NCI-H1092 treated with DMSO at 0.1 percent for 48 hours (cell line): ENCODE results near the gene FN1.

Experiments
- DNase-seq: peaks from one replicate; lab custom pipeline; 2025; lab: John Stamatoyannopoulos, UW

The FN1 gene

DNA sequence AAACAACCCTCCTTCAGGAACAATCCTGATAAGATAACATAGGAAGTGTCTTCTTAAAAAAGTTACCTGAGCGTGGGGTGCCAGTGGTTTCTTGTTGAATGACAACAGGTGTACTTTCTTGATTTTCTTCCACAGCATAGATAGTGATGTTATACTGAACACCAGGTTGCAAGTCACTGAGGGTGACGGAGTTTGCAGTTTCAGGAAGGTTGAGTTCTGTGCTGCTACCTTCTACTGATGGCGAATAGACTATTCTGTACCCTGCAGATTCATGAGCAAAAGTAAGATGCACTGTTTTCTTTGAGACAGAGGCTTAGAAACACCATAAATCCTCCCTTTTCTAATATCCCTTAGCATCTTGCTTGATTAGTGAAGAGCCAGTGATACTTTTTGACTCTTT lies 28.8 kb downstream of the FN1 start:
- no peak for DNase-seq

DNA sequence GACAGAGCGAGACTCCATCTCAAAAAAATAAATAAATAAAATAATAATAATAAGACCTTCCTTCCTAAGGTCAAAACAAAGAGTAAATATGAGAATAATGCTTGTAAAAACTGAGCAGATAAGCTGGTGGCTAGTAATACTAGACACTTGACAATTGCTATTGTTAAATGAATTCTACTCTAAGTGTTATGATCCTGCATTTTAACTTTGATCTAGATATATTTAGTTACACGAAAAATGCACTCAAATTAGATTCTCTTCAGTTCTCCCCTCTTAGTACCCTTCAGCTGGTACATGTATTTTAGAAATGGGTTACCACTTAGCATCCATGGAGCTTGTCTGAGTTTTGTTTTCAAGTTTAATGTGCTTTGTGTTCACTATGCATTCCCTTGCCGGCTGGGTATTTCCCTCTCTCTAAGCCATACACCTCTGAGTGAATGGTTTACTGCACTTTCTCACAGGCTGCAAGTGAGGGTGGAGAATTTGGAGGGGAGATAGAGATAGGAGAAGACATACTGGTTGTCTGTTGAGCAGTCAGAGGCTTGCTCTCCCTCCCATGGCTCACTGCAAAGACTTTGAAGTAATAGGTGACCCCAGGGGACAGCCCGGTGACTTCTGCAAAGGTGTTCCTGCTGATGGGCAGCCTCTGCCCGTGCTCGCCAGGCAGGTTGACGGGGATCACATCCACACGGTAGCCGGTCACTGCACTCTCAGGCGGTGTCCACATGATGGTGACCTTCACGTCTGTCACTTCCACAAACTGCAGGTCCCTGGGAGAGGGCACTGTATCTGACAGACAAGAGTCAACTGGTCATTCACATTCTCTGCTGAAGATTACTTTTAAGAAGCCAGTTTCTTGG lies 29.9 kb downstream of the FN1 start:
- DNase-seq = no peak

GRCh38 chr2:215404348-215405012 lies 31.4 kb downstream of the FN1 start:
- no peak for DNase-seq

GRCh38 chr2:215403441-215404347 lies 32.2 kb downstream of the FN1 start:
- DNase-seq = no peak

DNA sequence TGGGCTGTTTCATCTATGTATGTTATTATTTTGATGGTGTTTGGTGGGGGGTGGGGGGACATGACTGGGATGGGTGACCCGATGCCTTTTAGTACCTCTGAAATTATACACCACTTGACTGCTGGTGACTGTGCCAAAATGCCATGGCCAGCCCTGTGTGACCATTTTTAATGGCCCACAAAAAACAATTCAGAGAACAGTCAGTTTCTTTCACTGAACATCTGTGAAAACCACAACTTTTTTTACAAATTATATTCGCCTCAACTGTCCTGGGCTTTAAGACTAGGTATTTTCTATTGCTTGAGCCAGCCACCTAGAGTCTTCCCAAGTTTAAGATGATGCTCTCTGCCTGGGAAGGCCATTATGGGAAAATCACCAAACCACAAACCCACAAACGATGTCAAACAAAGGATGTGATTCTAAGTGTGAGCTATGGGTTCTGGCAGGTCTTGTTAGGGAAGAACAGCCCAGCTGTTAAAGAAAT lies 33.9 kb downstream of the FN1 start:
- no peak for DNase-seq

- DNase-seq = no peak
These were observed 36.7 kb downstream of the FN1 start for GRCh38 chr2:215399067-215399716.

GRCh38 chr2:215397632-215398341 lies 38.1 kb downstream of the FN1 start:
- no peak for DNase-seq

DNA sequence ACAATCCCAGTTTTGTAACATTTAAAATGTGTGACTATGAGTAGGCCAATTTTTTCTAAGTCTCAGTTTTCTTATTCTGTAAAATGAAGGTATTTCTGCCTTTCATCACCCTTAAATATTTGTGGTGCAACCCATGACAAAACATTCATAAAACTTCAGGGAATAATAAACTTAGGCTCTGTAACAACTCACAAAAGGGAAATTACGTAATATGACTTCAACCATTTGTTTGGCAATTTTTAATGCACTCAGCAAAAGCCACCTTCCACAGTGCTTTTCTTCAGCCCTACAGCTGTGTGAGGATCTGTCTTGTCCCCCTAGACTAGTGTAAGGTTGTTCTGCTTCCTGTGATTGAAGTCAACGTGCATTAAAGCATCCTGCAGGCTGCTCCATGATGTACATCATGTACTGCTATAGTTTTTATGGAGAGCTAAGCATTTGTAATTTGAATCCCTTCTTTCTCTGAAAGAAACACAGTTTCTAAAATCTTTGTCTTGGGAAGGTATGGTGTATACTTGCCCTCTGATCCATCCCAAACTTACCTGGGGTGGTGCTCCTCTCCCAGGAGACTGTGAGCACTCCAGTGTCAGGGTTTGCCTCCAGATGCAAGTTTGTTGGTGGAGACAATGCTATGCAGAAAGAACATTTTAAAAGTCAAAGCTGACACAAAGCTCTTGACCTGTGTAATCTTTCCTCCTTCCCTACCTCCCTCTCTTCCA lies 39.1 kb downstream of the FN1 start:
- DNase-seq = no peak

DNA sequence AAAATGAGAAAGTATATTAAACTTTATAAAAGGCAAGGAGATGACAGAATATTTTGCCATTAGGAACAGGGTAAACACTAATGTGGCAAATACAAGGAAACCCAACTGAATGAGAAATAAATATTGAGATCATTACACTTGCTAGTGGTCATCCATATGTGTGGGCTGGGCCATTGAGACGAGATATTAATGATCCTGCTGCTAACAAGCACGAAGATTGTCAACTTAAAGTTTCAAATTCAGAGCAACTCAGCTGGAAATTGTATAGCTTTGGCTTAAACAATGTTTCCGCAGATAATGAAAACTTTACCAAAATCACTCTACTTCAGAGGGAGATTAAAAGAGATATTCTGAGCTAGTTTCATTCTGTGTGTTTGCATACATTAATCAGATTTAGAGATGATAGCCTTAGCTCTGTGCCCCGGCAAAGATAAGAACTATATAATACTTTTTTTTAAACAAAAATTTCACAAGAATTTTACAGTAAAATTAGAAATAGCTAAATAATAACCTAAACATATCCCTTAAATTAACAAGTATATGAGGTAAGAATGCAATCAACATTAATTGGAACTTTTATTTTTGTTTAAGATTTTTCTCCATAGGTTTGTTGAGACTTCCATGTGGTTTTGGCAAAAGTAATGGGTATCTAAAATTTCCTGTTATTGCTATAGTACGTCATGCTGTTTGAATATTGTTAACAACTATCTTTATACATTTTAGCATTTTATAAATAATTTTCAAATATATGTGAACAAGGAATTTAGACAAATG lies 40.0 kb downstream of the FN1 start:
- DNase-seq = no peak

GRCh38 chr2:215394102-215394805 lies 41.6 kb downstream of the FN1 start:
- DNase-seq = no peak

DNA sequence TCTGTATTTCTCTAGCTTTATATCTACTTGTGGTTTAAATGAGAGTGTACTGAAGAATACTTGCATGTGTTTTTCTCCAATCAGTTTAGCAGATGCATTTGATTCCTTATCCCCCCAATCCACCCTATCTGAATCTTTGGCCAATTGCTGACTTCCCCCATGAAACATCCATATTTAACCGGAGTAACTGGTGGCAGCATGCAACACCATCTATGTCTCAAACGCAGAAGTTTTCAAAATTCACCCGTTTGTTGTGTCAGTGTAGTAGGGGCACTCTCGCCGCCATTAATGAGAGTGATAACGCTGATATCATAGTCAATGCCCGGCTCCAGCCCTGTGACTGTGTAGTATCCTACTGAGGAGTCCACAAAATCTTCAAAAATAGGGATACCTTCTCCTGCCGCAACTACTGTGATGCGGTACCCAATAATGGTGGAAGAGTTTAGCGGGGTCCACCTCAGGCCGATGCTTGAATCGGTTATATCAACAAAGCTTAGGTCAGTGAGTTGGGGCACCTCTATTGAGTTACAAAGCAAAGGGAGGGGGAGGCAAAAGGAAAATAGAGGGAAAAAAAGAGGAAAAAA lies 43.1 kb downstream of the FN1 start:
- DNase-seq = no peak

GRCh38 chr2:215392164-215392563 lies 43.7 kb downstream of the FN1 start:
- DNase-seq = no peak

- no peak for DNase-seq
These were observed 44.3 kb downstream of the FN1 start for GRCh38 chr2:215391531-215391930.

DNA sequence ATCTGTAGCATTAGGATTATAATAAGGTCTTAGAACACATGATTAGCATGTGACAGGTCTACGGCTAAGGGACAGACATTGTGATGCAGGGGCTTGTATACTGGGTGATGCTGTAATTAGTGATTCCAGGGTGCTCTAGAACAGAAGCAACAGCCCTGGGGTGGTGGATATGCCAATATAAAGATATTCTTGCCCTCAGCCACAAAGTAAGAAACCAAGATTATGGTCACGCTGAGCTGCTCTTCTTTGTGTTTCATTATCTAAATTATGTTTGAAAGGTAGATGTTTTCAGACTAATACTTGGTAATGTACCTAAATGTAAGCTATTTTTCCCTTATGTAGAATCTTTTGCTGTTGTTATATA lies 45.3 kb downstream of the FN1 start:
- DNase-seq = no peak

DNA sequence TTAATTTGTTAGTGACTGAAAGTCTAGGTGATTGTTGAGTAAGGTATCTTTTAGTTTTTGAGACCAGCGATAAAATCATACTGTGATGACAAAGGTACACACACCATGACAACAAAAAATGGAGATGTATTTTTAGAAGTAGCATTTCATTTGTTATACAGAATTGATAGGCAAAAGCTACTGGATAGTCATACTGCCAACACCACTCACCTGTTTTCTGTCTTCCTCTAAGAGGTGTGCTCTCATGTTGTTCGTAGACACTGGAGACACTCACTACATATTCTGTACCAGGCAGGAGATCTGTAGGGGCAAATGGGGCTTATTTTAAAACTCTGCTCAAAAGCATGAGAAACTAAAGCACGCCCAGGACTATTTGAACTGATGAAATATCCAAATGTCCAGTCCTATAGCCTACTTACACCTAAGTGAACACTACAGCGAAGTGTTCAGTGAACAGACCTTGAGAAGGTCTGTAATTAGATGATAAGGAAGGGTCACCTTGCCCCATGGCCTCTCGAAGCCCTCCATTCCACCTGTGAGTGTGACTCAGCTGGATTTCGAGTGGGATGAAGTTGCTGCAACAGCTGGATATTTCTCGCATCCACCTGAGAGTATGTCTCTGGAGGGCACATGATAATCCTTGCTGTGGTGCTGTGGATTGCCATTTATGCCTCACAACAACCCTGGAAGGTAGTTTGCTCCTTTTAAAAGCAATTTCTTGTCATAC lies 47.7 kb downstream of the FN1 start:
- DNase-seq = no peak

- no peak for DNase-seq
These were observed 49.3 kb downstream of the FN1 start for GRCh38 chr2:215386566-215386965.

DNA sequence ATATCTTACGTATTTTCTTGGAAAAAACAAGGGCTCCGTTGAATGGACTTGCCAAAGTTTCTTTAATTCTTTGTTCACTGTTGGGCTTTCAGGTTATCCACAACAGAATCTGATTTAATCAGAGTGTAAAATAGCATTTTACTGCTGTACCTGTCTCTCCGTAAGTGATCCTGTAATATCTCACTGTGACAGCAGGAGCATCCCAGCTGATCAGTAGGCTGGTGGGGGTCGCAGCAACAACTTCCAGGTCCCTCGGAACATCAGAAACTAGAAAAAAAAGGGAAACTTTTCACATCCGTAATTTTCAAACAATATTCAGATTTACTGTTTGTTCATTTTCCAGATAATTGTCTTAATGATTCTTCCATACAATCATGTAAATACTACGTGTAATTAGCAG lies 51.2 kb downstream of the FN1 start:
- no peak for DNase-seq

GRCh38 chr2:215383652-215384279 lies 52.1 kb downstream of the FN1 start:
- DNase-seq = no peak
